Measurements from ENCODE around the gene PCID2. TPM values are rescaled to one million over a fixed set of nuclear protein-coding genes. Genes with fewer than 3 reads are reported as not detected.
"Not testable (repeated sequence)": the region's sequence is repeated elsewhere in the genome, so short reads cannot be mapped to it uniquely, and the experiment has no call there.

The PCID2 gene
- total RNA-seq, 1 experiment from 2014 or later: 63.4 TPM

DNA sequence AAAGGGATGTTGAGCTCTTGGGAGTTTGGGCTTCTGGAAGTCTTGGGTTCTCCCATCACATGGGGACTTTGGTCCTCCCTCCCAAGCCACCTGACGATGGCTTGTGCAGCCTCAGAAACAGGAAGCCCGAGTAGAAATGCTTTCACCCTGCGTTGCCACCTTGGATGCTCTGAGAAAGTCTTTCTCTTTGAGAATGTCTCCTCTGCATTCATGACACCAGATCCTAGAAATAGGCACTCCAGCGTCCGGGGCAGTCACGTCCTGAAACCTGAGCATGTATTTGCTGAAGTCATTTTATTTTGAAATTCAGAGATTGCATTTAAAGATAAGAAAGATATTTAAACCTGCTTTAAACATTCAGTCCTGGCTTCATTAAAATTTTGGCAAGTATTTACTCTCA is 35.4 kb upstream of the PCID2 start:
- ChIA-PET POLR2A (interaction anchor here (0.7 kb wide), 1 partner anchor 387 kb away, joined by 3 read pairs; no protein-coding TSS in a partner anchor), CTCF (interaction anchor here (0.8 kb wide), 1 partner anchor 149 kb away, joined by 3 read pairs; no protein-coding TSS in a partner anchor)
- no peak for DNase-seq (ENCODE audit: unreplicated experiment)
- intact Hi-C loops (cut with micrococcal nuclease): no loop called here
- TF ChIP-seq, protein P1, sequence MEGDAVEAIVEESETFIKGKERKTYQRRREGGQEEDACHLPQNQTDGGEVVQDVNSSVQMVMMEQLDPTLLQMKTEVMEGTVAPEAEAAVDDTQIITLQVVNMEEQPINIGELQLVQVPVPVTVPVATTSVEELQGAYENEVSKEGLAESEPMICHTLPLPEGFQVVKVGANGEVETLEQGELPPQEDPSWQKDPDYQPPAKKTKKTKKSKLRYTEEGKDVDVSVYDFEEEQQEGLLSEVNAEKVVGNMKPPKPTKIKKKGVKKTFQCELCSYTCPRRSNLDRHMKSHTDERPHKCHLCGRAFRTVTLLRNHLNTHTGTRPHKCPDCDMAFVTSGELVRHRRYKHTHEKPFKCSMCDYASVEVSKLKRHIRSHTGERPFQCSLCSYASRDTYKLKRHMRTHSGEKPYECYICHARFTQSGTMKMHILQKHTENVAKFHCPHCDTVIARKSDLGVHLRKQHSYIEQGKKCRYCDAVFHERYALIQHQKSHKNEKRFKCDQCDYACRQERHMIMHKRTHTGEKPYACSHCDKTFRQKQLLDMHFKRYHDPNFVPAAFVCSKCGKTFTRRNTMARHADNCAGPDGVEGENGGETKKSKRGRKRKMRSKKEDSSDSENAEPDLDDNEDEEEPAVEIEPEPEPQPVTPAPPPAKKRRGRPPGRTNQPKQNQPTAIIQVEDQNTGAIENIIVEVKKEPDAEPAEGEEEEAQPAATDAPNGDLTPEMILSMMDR (IDR thresholded peaks at IDR 0.05; ENCODE audit: unreplicated experiment): no peak
- peaks cover 87% of the 10 kb centered on the region for H3K36me3 Mint-ChIP-seq (ENCODE audit: insufficient read depth, unreplicated experiment)
- H3K4me3 Mint-ChIP-seq (ENCODE audit: unreplicated experiment): no peak overlapping the region
- no peak overlapping the region for H3K27ac Mint-ChIP-seq (ENCODE audit: low read depth, unreplicated experiment)
- BruUV-seq (replicated peaks): no TSS peak
- no peaks in the 10 kb centered on the region for H3K27me3 Mint-ChIP-seq (ENCODE audit: insufficient read depth, unreplicated experiment)
- no peaks in the 10 kb centered on the region for H3K9me3 Mint-ChIP-seq (ENCODE audit: unreplicated experiment)
- H3K4me1 Mint-ChIP-seq (ENCODE audit: insufficient read depth, unreplicated experiment): no peaks in the 10 kb centered on the region

DNA sequence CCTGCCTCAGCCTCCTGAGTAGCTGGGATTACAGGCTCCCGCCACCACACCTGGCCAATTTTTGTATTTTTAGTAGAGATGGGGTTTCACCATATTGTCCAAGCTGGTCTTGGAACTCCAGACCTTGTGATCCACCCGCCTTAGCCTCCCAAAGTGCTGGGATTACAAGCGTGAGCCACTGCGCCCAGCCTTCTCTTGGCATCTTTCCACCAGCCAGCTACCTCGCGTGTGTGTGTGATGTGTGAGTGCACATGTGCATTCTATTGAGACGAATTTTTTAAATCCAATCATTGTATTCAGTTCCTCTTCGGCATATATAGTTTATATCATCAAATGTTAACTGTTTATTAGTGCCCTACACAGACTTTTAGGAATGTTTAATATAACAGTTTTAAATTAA is 33.2 kb upstream of the PCID2 start:
- H3K4me3 Mint-ChIP-seq (ENCODE audit: unreplicated experiment); DNase-seq (ENCODE audit: unreplicated experiment); H3K9me3 Mint-ChIP-seq (ENCODE audit: unreplicated experiment); CTCF ChIA-PET; intact Hi-C loops (cut with micrococcal nuclease); H3K27me3 Mint-ChIP-seq (ENCODE audit: insufficient read depth, unreplicated experiment); BruUV-seq (replicated peaks); H3K4me1 Mint-ChIP-seq (ENCODE audit: insufficient read depth, unreplicated experiment); H3K27ac Mint-ChIP-seq (ENCODE audit: low read depth, unreplicated experiment): not testable (repeated sequence)
- peaks cover 85% of the 10 kb centered on the region for H3K36me3 Mint-ChIP-seq (ENCODE audit: insufficient read depth, unreplicated experiment)
- POLR2A ChIA-PET: interaction anchor here (0.6 to 1.1 kb wide), 2 partner anchors 9 to 150 kb away, joined by 3 read pairs; no protein-coding TSS in a partner anchor

DNA sequence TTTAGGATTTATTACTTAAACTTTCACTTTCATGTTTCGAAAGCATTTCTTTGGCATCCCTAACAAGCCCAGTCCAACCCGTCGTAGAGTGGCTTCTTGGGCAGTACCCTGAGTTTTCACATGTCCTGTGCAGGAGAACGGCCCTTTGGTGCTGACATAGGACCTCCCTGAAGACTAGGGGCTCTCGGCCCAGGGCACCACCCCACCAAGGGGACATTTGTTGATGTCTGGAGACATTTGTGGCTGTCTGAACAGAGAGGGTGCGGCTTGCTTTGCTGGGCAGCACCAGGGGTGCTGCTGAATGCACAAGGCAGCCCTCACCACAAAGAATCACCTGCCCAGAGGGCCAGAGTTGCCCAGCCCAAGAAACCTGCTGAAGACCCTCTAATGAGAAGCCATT is 31.5 kb upstream of the PCID2 start:
- intact Hi-C loops (cut with micrococcal nuclease): no loop called here

DNA sequence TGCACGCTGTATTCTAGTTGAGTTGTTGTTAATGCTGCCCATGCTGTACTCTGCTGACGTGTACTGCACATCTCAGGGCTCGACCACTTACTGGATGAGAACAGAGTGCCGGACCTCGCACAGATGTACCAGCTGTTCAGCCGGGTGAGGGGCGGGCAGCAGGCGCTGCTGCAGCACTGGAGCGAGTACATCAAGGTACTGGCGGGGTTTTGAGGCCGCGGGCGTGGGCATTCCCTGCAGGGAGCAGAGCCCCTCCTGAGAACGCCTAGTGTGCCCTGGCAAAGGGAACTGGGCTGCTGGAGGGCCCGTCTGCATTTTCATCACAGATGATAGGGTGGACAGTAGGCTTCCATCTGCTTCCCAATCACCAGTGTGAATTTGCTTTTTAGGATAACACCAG is 30.9 kb upstream of the PCID2 start:
- H3K27me3 Mint-ChIP-seq (ENCODE audit: insufficient read depth, unreplicated experiment): no peaks in the 10 kb centered on the region
- no peaks in the 10 kb centered on the region for H3K9me3 Mint-ChIP-seq (ENCODE audit: unreplicated experiment)
- H3K4me3 Mint-ChIP-seq (ENCODE audit: unreplicated experiment): no peak overlapping the region
- no peak for DNase-seq (ENCODE audit: unreplicated experiment)
- H3K36me3 Mint-ChIP-seq (ENCODE audit: insufficient read depth, unreplicated experiment): peaks cover 85% of the 10 kb centered on the region
- POLR2A ChIA-PET: no interaction called here
- no TSS peak for BruUV-seq (replicated peaks)
- CTCF ChIA-PET: no interaction called here
- intact Hi-C loops (cut with micrococcal nuclease): no loop called here
- no peaks in the 10 kb centered on the region for H3K4me1 Mint-ChIP-seq (ENCODE audit: insufficient read depth, unreplicated experiment)
- H3K27ac Mint-ChIP-seq (ENCODE audit: low read depth, unreplicated experiment): no peak overlapping the region
- TF ChIP-seq, protein P1 (IDR thresholded peaks at IDR 0.05; ENCODE audit: unreplicated experiment): no peak

More for the DNA sequence above, 31.5 kb upstream of the PCID2 start:
- BruUV-seq (replicated peaks): no TSS peak
- Mint-ChIP-seq H3K4me1 (ENCODE audit: insufficient read depth, unreplicated experiment) (no peaks in the 10 kb centered on the region), H3K27me3 (ENCODE audit: insufficient read depth, unreplicated experiment) (no peaks in the 10 kb centered on the region), H3K36me3 (ENCODE audit: insufficient read depth, unreplicated experiment) (peaks cover 85% of the 10 kb centered on the region), H3K9me3 (ENCODE audit: unreplicated experiment) (no peaks in the 10 kb centered on the region), H3K27ac (ENCODE audit: low read depth, unreplicated experiment) (no peak overlapping the region), H3K4me3 (ENCODE audit: unreplicated experiment) (no peak overlapping the region)
- ChIA-PET CTCF (no interaction called here), POLR2A (no interaction called here)
- DNase-seq (ENCODE audit: unreplicated experiment): no peak
- TF ChIP-seq, protein P1 (IDR thresholded peaks at IDR 0.05; ENCODE audit: unreplicated experiment): no peak

DNA sequence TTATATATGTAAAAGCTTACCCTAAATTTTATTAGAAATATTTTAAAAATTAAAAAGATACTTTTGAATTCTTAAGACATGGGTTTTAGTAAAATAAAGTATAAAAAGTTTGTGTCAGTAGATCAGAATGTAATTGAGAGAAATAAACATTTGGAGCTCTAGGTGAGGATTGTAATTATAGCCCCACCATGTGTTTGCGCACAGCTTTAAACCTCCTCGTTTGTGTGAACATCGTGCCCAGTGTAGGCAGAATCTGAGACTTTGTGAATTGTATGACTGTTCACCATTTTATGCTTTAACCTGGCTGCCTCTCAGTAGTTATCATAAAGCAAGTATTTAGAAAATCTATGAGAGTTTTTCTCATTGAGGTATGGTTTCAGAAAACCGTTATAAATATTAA is 30.1 kb upstream of the PCID2 start:
- BruUV-seq (replicated peaks): no TSS peak
- H3K36me3 Mint-ChIP-seq (ENCODE audit: insufficient read depth, unreplicated experiment): peaks cover 85% of the 10 kb centered on the region
- no peak for DNase-seq (ENCODE audit: unreplicated experiment)
- no peak overlapping the region for H3K4me3 Mint-ChIP-seq (ENCODE audit: unreplicated experiment)
- H3K4me1 Mint-ChIP-seq (ENCODE audit: insufficient read depth, unreplicated experiment): no peaks in the 10 kb centered on the region
- TF ChIP-seq, protein P1 (IDR thresholded peaks at IDR 0.05; ENCODE audit: unreplicated experiment): no peak
- H3K27me3 Mint-ChIP-seq (ENCODE audit: insufficient read depth, unreplicated experiment): no peaks in the 10 kb centered on the region
- POLR2A ChIA-PET: interaction anchor here (0.6 to 0.7 kb wide), 2 partner anchors 12 to 307 kb away, joined by 3 read pairs; no protein-coding TSS in a partner anchor
- no peak overlapping the region for H3K27ac Mint-ChIP-seq (ENCODE audit: low read depth, unreplicated experiment)
- H3K9me3 Mint-ChIP-seq (ENCODE audit: unreplicated experiment): no peaks in the 10 kb centered on the region
- CTCF ChIA-PET: interaction anchor here (0.7 kb wide), 2 partner anchors 298 to 307 kb away, joined by 3 read pairs; no protein-coding TSS in a partner anchor
- intact Hi-C loops (cut with micrococcal nuclease): no loop called here

Data from MCF 10A (cell line).